Smooth muscle cell (in vitro differentiated cells): ENCODE results near the gene TTC33. TPM values are rescaled to one million over a fixed set of nuclear protein-coding genes. Genes with fewer than 3 reads are reported as not detected.

Experiments
- DNase-seq: peaks from one replicate; lab custom pipeline; 2025; ENCODE audit not compliant: unreplicated experiment; lab: John Stamatoyannopoulos, UW
- H2AFZ ChIP-seq: fragments of 200-600 bp; sonication (generic); 2 replicates; pipeline ENCODE4 v1.6.0; 2016; ENCODE audit warnings: antibody characterized with exemption, low read depth, mild to moderate bottlenecking
- H3F3A ChIP-seq: fragments of 200-600 bp; sonication (generic); 2 replicates; pipeline ENCODE4 v1.6.0; 2017; ENCODE audit warnings: antibody characterized with exemption, low read depth
- H3K27ac ChIP-seq: fragments of 200-600 bp; sonication (generic); 2 replicates; pipeline ENCODE4 v1.5.1; 2016; ENCODE audit warnings: low read depth, mild to moderate bottlenecking
- H3K27me3 ChIP-seq: fragments of 200-600 bp; sonication (generic); 2 replicates; pipeline ENCODE4 v1.6.1; 2016; ENCODE audit warnings: low read depth, mild to moderate bottlenecking
- H3K36me3 ChIP-seq: fragments of 200-600 bp; sonication (generic); 2 replicates; pipeline ENCODE4 v1.5.1; 2016; ENCODE audit warnings: low read depth
- H3K4me1 ChIP-seq: fragments of 200-600 bp; sonication (generic); 2 replicates; pipeline ENCODE4 v1.5.1; 2016; ENCODE audit warnings: low read depth
- H3K4me2 ChIP-seq: fragments of 200-600 bp; sonication (generic); 2 replicates; pipeline ENCODE4 v1.6.0; 2016; ENCODE audit warnings: mild to moderate bottlenecking
- H3K4me3 ChIP-seq: fragments of 200-600 bp; sonication (generic); 2 replicates; pipeline ENCODE4 v1.5.1; 2016; ENCODE audit warnings: mild to moderate bottlenecking
- H3K79me2 ChIP-seq: fragments of 200-600 bp; sonication (generic); 2 replicates; pipeline ENCODE4 v1.6.0; 2016; ENCODE audit warnings: low read depth, mild to moderate bottlenecking
- H3K9ac ChIP-seq: fragments of 200-600 bp; sonication (generic); 2 replicates; pipeline ENCODE4 v1.6.0; 2016; ENCODE audit warnings: low read depth
- H3K9me3 ChIP-seq: fragments of 200-600 bp; sonication (generic); replicated peaks from 2 replicates; pipeline ENCODE4 v1.5.1; 2016; ENCODE audit warnings: low read depth
- H4K20me1 ChIP-seq: fragments of 200-600 bp; sonication (generic); 2 replicates; pipeline ENCODE4 v1.6.0; 2016; ENCODE audit warnings: low read depth
- CTCF ChIP-seq: fragments of 200-600 bp; sonication (generic); IDR thresholded peaks from 2 replicates; pipeline ENCODE4 v1.5.1; 2017; ENCODE audit warnings: borderline replicate concordance, mild to moderate bottlenecking, antibody characterized with exemption; ENCODE audit not compliant: insufficient read depth, poor library complexity, severe bottlenecking
- WGBS: methylation state at CpG from one replicate; pipeline ENCODE4 v1.1.7; 2016; ENCODE audit warnings: low lambda C conversion rate; 5-methylcytosine and 5-hydroxymethylcytosine counted together
- polyA plus RNA-seq: library from polyadenylated mRNA; unstranded; fragments of >200 nt; fragmentation: Nextera tagmentation; extraction: Ambion mirVana; gene quantifications from 2 replicates; pipeline ENCODE4 v1.2.1, GENCODE V29; 2016
- total RNA-seq: library from RNA; depleted of rRNA; stranded (reverse); fragments of >200 nt; gene quantifications from 2 replicates; pipeline ENCODE4 v1.2.3, GENCODE V29; 2014

TTC33 gene
- total and polyA plus RNA-seq, 2 experiments from 2014 or later = 13.1 to 22.1 TPM

GRCh38 chr5:40587376-40587775 lies 168.4 kb downstream of the TTC33 start:
- no peak overlapping the region for H3K4me3 ChIP-seq
- TF ChIP-seq CTCF = no peak
- no peak overlapping the region for H2AFZ ChIP-seq
- no peak for DNase-seq
- H4K20me1 ChIP-seq = no peaks in the 10 kb centered on the region
- H3F3A ChIP-seq = no peaks in the 10 kb centered on the region
- WGBS = 66% methylated on average over 1 of the region's 1 CpG
- no peak overlapping the region for H3K27ac ChIP-seq
- H3K4me1 ChIP-seq = no peaks in the 10 kb centered on the region
- no peak overlapping the region for H3K4me2 ChIP-seq
- H3K9ac ChIP-seq = no peak overlapping the region
- no peaks in the 10 kb centered on the region for H3K36me3 ChIP-seq
- H3K9me3 ChIP-seq = no peaks in the 10 kb centered on the region
- no peaks in the 10 kb centered on the region for H3K27me3 ChIP-seq
- H3K79me2 ChIP-seq = no peaks in the 10 kb centered on the region

GRCh38 chr5:40585537-40586267 lies 170.1 kb downstream of the TTC33 start:
- Histone ChIP-seq H3K9me3 (no peaks in the 10 kb centered on the region), H2AFZ (no peak overlapping the region), H3K4me1 (no peaks in the 10 kb centered on the region), H3K9ac (no peak overlapping the region), H3K4me3 (no peak overlapping the region), H3K36me3 (no peaks in the 10 kb centered on the region), H3K27ac (no peak overlapping the region), H3K79me2 (no peaks in the 10 kb centered on the region), H3K27me3 (no peaks in the 10 kb centered on the region), H4K20me1 (no peaks in the 10 kb centered on the region), H3K4me2 (no peak overlapping the region), H3F3A (no peaks in the 10 kb centered on the region)
- DNase-seq = no peak
- WGBS = 90% methylated on average over 5 of the region's 5 CpGs
- no peak for TF ChIP-seq CTCF

- DNase-seq = no peak
- Histone ChIP-seq H2AFZ (no peak overlapping the region), H3K9me3 (no peaks in the 10 kb centered on the region), H3K27me3 (no peaks in the 10 kb centered on the region), H3K4me2 (no peak overlapping the region), H3K36me3 (no peaks in the 10 kb centered on the region), H3K27ac (no peak overlapping the region), H3K9ac (no peak overlapping the region), H3K4me1 (no peaks in the 10 kb centered on the region), H3F3A (no peaks in the 10 kb centered on the region), H4K20me1 (no peaks in the 10 kb centered on the region), H3K79me2 (no peaks in the 10 kb centered on the region), H3K4me3 (no peak overlapping the region)
- TF ChIP-seq CTCF = no peak
- 88% methylated on average over 2 of the region's 2 CpGs for WGBS
Measured at GRCh38 chr5:40584054-40584453, 171.7 kb downstream of the TTC33 start.
